GM12801 (cell line): ENCODE measurements around the gene SDK2.

Experiments used
- TF ChIP-seq, protein P1 (sequence below): IDR thresholded peaks from one replicate; pipeline ENCODE4 v1.5.1; 2011; ENCODE audit warnings: control low read depth; ENCODE audit not compliant: insufficient read length; ENCODE audit errors: extremely low read depth

Gene SDK2

DNA sequence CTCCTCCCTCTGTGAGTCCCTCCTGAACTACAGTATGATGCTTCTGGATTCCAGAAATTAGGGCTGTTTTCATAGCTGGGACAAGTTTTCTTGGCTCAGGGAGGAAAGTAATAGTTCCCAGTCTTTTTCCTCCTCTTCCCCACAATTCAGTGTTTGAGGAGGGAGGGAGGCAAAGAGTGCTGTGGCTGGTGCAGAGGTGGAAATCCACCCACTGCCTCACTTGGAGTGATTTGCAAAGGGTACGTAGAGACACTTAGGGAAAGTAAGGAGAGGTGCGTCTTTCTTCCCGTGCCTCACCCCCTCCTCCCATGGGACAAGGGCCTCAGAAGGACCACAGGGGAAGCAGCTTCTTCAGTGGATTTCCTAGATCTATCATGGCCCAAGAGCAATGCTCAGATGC lies 21.9 kb downstream of the SDK2 start:
- TF ChIP-seq, protein P1, sequence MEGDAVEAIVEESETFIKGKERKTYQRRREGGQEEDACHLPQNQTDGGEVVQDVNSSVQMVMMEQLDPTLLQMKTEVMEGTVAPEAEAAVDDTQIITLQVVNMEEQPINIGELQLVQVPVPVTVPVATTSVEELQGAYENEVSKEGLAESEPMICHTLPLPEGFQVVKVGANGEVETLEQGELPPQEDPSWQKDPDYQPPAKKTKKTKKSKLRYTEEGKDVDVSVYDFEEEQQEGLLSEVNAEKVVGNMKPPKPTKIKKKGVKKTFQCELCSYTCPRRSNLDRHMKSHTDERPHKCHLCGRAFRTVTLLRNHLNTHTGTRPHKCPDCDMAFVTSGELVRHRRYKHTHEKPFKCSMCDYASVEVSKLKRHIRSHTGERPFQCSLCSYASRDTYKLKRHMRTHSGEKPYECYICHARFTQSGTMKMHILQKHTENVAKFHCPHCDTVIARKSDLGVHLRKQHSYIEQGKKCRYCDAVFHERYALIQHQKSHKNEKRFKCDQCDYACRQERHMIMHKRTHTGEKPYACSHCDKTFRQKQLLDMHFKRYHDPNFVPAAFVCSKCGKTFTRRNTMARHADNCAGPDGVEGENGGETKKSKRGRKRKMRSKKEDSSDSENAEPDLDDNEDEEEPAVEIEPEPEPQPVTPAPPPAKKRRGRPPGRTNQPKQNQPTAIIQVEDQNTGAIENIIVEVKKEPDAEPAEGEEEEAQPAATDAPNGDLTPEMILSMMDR, result no peak

DNA sequence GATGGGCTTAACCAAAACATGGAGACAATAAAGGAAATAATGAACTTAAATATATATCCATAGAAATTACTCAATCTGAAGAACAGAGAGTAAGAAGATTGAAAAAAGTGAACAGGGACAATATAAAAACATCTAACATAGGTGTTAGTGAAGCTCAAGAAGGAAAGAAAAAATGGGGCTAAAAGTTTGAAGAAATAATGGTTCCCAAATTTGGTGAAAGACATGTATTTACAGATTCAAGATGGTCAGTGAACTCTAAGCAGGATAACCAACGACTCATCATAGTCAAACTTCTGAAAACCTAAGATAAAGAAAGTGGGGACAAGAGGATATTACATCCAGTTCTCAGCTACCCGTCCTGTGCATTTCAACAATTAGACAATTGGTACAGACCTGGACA lies 22.6 kb downstream of the SDK2 start:
- TF ChIP-seq, protein P1, result no peak

DNA sequence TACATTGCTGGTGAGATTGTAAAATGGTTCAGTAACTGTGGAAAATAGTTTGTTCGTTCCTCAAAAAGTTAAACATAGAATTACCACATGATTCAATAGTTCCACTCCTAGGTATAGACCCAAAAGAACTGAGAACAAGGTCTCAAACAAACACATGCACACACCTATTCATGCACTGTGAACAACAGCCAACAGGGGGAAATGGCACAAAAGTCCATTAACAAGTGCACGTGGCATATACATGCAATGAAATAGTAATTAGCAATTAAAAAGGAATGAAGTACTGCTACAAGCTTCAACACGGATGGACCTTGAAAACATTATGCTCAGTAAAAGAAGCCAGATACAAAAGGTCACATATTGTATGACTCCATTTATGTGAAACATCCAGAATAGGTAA lies 23.8 kb downstream of the SDK2 start:
- TF ChIP-seq, protein P1, result no peak

DNA sequence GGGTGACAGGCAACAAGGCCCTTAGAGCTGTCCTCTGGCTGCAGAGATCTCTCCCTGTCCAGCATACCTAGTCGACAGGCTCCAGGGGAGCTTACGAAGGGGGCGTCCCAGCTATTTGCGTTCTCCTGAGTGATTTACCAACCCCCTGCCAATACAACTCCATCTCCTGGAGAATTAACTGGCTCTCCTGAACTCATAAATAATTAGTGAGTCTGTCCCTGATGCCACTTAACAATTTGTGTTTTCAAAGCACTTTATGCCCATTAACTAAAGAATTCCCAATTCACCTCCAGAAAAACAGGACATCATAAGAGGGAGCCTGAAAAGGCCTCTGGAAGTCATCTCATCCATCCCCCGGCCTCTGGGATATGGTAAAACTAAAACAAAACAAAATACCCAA lies 26.7 kb downstream of the SDK2 start:
- TF ChIP-seq, protein P1, result no peak

DNA sequence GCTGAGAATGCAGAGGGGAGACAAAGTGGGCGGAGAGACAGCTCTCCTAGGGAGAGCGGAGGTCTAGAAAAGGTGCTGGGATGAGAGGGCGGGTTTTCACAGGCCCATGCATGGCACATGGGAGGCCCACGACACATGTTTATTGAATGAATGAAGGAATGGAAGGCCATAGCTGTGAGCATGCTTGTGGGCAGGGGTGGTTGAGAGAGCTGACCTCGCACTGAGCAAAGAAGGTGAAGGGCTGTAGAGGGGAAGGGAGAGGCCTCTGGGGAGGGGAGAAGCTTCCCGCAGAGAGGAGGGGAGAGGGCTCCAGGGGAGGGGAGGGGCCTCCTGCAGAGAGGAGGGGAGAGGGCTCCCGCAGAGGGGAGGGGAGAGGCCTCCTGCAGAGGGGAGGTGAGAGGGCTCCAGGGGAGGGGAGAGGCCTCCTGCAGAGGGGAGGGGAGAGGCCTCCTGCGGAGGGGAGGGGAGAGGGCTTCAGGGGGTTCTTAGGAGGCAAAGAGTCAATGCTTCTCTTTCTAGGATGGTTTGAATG lies 27.3 kb downstream of the SDK2 start:
- TF ChIP-seq, protein P1, result no peak

DNA sequence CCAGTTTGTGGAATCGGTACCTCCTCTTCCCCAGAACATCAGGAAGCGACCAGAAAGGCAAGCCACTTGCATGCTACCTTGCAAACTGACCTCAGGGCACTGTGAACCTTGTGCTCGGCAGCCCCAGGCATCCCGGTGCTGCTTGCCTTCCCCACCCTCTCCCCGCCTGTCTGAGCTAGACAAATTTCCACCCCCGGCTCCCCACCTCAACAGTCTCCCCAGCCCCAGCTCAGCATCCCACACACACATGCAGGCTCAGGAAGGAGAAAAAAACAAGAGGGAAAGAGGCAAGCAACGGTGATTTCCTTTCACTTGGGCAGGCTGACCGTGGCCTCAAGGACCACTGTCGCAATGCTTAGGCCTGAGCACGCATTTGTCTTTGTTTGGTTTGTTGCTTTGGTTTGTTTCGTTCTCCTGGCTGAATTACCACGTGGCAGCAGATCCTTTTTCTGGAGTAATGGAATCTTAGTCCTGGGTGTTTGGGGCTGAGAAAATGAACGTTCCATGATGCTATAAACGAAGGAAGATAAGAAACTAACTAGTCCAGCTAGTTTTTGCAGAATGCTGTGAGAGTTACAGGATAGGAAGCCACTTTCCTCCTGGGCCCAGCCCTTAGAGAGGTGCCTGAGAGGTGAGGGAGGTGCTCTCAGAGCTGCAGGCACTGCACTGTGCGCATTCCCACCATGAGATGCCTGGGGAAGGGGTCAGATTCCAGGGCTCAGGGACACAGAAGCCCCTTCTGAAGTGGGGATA lies 27.9 kb downstream of the SDK2 start:
- TF ChIP-seq, protein P1, result no peak

DNA sequence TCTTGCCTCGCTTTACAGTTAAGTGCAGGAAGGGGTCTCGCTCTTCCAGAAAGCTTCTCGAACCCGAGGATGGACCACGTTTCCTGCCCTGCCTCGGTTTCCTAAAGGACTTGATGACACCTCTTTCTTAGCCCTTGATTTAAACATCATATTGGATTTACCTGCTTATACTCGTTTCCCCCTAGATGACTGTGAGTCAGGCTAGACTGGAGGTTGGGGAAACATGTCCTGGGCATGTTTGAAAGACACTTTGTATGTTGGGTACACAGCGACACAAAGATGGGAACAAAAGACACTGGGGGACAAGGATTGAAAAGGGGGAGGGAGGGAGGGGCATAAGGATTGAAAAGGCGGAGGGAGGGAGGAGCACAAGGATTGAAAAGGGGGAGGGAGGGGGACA lies 30.0 kb downstream of the SDK2 start:
- TF ChIP-seq, protein P1, result no peak
